Activated CD4-positive, alpha-beta T cell treated with anti-CD3 and anti-CD28 coated beads, Interleukin-10, Interleukin-2, amounts not matched to agents 100 ng/mL and 50 ng/mL, durations not matched to agents 16 hours and 8 hours (primary cell): ENCODE results near the gene SYT7.

Source experiments
- DNase-seq: peaks from one replicate; pipeline ENCODE4 v3.0.0-alpha.2; 2020

The SYT7 gene

GRCh38 chr11:61607920-61608599, 27.2 kb upstream of the SYT7 start:
- no peak for DNase-seq

- DNase-seq, result no peak
Measured at GRCh38 chr11:61607426-61607825, 26.6 kb upstream of the SYT7 start.

GRCh38 chr11:61603667-61604066, 22.8 kb upstream of the SYT7 start:
- no peak for DNase-seq

- DNase-seq, result no peak
Measured at GRCh38 chr11:61602775-61603569, 22.1 kb upstream of the SYT7 start.

GRCh38 chr11:61601512-61601911, 20.6 kb upstream of the SYT7 start:
- DNase-seq, result no peak

GRCh38 chr11:61599968-61600710, 19.3 kb upstream of the SYT7 start:
- DNase-seq, result no peak

- no peak for DNase-seq
Measured at GRCh38 chr11:61598886-61599868, 18.3 kb upstream of the SYT7 start.

- no peak for DNase-seq
Measured at GRCh38 chr11:61598374-61598773, 17.5 kb upstream of the SYT7 start.

- no peak for DNase-seq
Measured at GRCh38 chr11:61596990-61597389, 16.1 kb upstream of the SYT7 start.

- DNase-seq, result no peak
Measured at GRCh38 chr11:61596542-61596941, 15.7 kb upstream of the SYT7 start.

- no peak for DNase-seq
Measured at GRCh38 chr11:61594907-61595257, 14.0 kb upstream of the SYT7 start.

- DNase-seq, result no peak
Measured at GRCh38 chr11:61593151-61593550, 12.3 kb upstream of the SYT7 start.

- no peak for DNase-seq
Measured at GRCh38 chr11:61592176-61592575, 11.3 kb upstream of the SYT7 start.

GRCh38 chr11:61589961-61590360, 9.1 kb upstream of the SYT7 start:
- no peak for DNase-seq

- no peak for DNase-seq
Measured at GRCh38 chr11:61588728-61589191, 7.9 kb upstream of the SYT7 start.

GRCh38 chr11:61587951-61588727, 7.3 kb upstream of the SYT7 start:
- DNase-seq, result peak; percentile 35

- DNase-seq, result no peak
Measured at GRCh38 chr11:61587541-61587941, 6.7 kb upstream of the SYT7 start.

- DNase-seq, result no peak
Measured at GRCh38 chr11:61586792-61587430, 6.0 kb upstream of the SYT7 start.

GRCh38 chr11:61585115-61585514, 4.2 kb upstream of the SYT7 start:
- no peak for DNase-seq

- DNase-seq, result no peak
Measured at GRCh38 chr11:61581931-61582330, 1.1 kb upstream of the SYT7 start.

GRCh38 chr11:61580271-61580888, 496 bp downstream of the SYT7 start:
- DNase-seq, result no peak
